K562 (cell line): ENCODE measurements around the gene DGCR8. TPM values are rescaled to one million over a fixed set of nuclear protein-coding genes. Genes with fewer than 3 reads are reported as not detected.

Experiments
- ATAC-seq: fragments of 200-7000 bp; cut with Tn5 transposase; 3 replicates; pipeline ENCODE4 v1.9.1; 2020; ENCODE audit warnings: moderate library complexity
- BruUV-seq: library from RNA; stranded (reverse); fragments of 400-500 nt; replicated peaks from 2 replicates; lab custom pipeline; 2021; lab: Mats Ljungman, UMichigan
- CTCF ChIA-PET: fragments of 300-600 bp; formaldehyde crosslinking; extraction: SDS; loops from one replicate; lab custom pipeline; 2021; ENCODE audit warnings: low intra/inter-chr PET ratio; lab: Yijun Ruan, JAX
- POLR2A ChIA-PET: fragments of 300-600, 350-650 bp; sonication (Branson Sonifier 250); formaldehyde crosslinking; extraction: SDS; loops from one replicate; lab custom pipeline; 2021; ENCODE audit warnings: antibody characterized with exemption, inconsistent platforms; lab: Yijun Ruan, JAX
- DNase-seq, 4 experiments: peaks; one replicate each; pipeline versions ENCODE4 v3.0.0 to v3.0.0-alpha.2; 2011 to 2018; ENCODE audit warnings: low spot score in 3 of 4, mixed read lengths in 3 of 4; ENCODE audit errors: extremely low read depth in 1 of 4
- FAIRE-seq: peaks from 2 replicates; lab custom pipeline; 2011; peaks lifted over from hg19 to GRCh38; lab: Jason Lieb, UNC
- H2AFZ ChIP-seq: 2 replicates; pipeline ENCODE4 v1.6.0; 2011; ENCODE audit warnings: low read depth, low read length, control low read depth, inconsistent platforms
- H3K27ac ChIP-seq: fragments of 200-600 bp; 3 replicates; pipeline ENCODE4 v1.8.0; 2011; ENCODE audit warnings: low read depth, mild to moderate bottlenecking, control low read depth, inconsistent platforms, low read length, moderate library complexity, mixed read lengths; ENCODE audit errors: extremely low read depth
- H3K27me3 ChIP-seq, 2 experiments: fragments of 300-600 bp in 1 of 2; 2 replicates in 1 of 2; 3 replicates in 1 of 2; pipeline versions ENCODE4 v1.6.0 to v1.8.0; 2011; ENCODE audit warnings: inconsistent platforms in 2 of 2, low read length in 2 of 2, mild to moderate bottlenecking in 1 of 2, mixed read lengths in 1 of 2, moderate library complexity in 1 of 2; ENCODE audit not compliant: control insufficient read depth in 2 of 2, insufficient read depth in 2 of 2
- H3K36me3 ChIP-seq: fragments of 300-600 bp; 3 replicates; pipeline ENCODE4 v1.8.0; 2011; ENCODE audit warnings: mild to moderate bottlenecking, low read length, inconsistent platforms; ENCODE audit not compliant: control insufficient read depth, insufficient read depth
- H3K4me1 ChIP-seq, 2 experiments: fragments of 200-600 bp in 1 of 2; replicated peaks in 1 of 2; 2 replicates in 1 of 2; 3 replicates in 1 of 2; pipeline versions ENCODE4 v1.5.1 to v1.8.0; 2011; ENCODE audit warnings: inconsistent platforms in 2 of 2, low read length in 2 of 2, mild to moderate bottlenecking in 1 of 2, mixed read lengths in 1 of 2, moderate library complexity in 1 of 2; ENCODE audit not compliant: control insufficient read depth in 2 of 2, insufficient read depth in 2 of 2
- H3K4me2 ChIP-seq: 2 replicates; pipeline ENCODE4 v1.6.1; 2011; ENCODE audit warnings: low read length, control low read depth, inconsistent platforms, mixed read lengths; ENCODE audit not compliant: insufficient read depth
- H3K4me3 ChIP-seq: fragments of 200-600 bp; sonication (generic), shearing (Covaris generic); 2 replicates; pipeline ENCODE4 v1.5.1; 2016; ENCODE audit warnings: control low read depth, inconsistent platforms
- H3K79me2 ChIP-seq: fragments of 200-600 bp; 3 replicates; pipeline ENCODE4 v1.8.0; 2011; ENCODE audit warnings: low read length, inconsistent platforms; ENCODE audit not compliant: control insufficient read depth, insufficient read depth
- H3K9ac ChIP-seq, 2 experiments: 2 replicates each; pipeline versions ENCODE4 v1.6.0 to v1.6.1; 2011; ENCODE audit warnings: low read depth in 2 of 2, low read length in 2 of 2, control low read depth in 1 of 2, inconsistent platforms in 1 of 2, mild to moderate bottlenecking in 1 of 2, mixed read lengths in 1 of 2; ENCODE audit not compliant: insufficient read depth in 1 of 2
- H3K9me1 ChIP-seq: one replicate; pipeline ENCODE4 v1.6.0; 2011; ENCODE audit warnings: inconsistent platforms, mild to moderate bottlenecking, low read length, moderate library complexity; ENCODE audit not compliant: control insufficient read depth, insufficient read depth
- H3K9me3 ChIP-seq: replicated peaks from 2 replicates; pipeline ENCODE4 v1.5.1; 2011; ENCODE audit warnings: low read depth, low read length, inconsistent platforms; ENCODE audit not compliant: control insufficient read depth, insufficient read depth
- H4K20me1 ChIP-seq: replicated peaks from 2 replicates; pipeline ENCODE4 v1.6.1; 2011; ENCODE audit warnings: low read length, inconsistent platforms, mixed read lengths; ENCODE audit not compliant: control insufficient read depth, insufficient read depth
- CREB3 ChIP-seq: fragments of 450-650 bp; conservative IDR thresholded peaks from 2 replicates; pipeline ENCODE4 v1.6.1; 2016; ENCODE audit warnings: missing genetic modification characterization, low read depth, mild to moderate bottlenecking, missing compliant biosample characterization, moderate library complexity
- E2F4 ChIP-seq: sonication (generic); formaldehyde crosslinking; IDR thresholded peaks from 2 replicates; pipeline ENCODE4 v1.8.0; 2022; ENCODE audit warnings: mild to moderate bottlenecking, low read depth, missing genetic modification reagents
- HDAC1 ChIP-seq, 2 experiments: fragments of 450-650 bp; IDR thresholded peaks; 2 replicates each; pipeline ENCODE4 v1.6.1; 2016 to 2017; ENCODE audit warnings: inconsistent platforms in 1 of 2, mild to moderate bottlenecking in 1 of 2, moderate library complexity in 1 of 2
- IRF2 ChIP-seq: sonication (generic); formaldehyde crosslinking; IDR thresholded peaks from 2 replicates; pipeline ENCODE4 v1.8.1; 2022; ENCODE audit warnings: mild to moderate bottlenecking, missing genetic modification reagents
- MAX ChIP-seq: sonication (generic); formaldehyde crosslinking; IDR thresholded peaks from 2 replicates; pipeline ENCODE4 v1.9.0; 2022; ENCODE audit warnings: mild to moderate bottlenecking, missing genetic modification reagents
- RBFOX2 ChIP-seq: fragments of 200-400 bp; formaldehyde crosslinking; IDR thresholded peaks from 2 replicates; pipeline ENCODE4 v1.6.1; 2017; ENCODE audit warnings: low read depth, mild to moderate bottlenecking, low read length, moderate library complexity
- SUPT5H ChIP-seq: fragments of 450-650 bp; IDR thresholded peaks from 2 replicates; pipeline ENCODE4 v1.6.1; 2016
- USF1 ChIP-seq: sonication (generic); formaldehyde crosslinking; IDR thresholded peaks from 2 replicates; pipeline ENCODE4 v1.9.0; 2022; ENCODE audit warnings: mild to moderate bottlenecking, missing genetic modification reagents
- WGBS: fragments of 100-300 bp; shearing (Covaris generic); methylation state at CpG from one replicate; pipeline ENCODE4 v1.1.6; 2016; ENCODE audit warnings: low coverage, mixed read lengths; ENCODE audit not compliant: insufficient coverage; ENCODE audit errors: missing lambda C conversion rate; 5-methylcytosine and 5-hydroxymethylcytosine counted together
- in situ Hi-C: fragments of 300-500 bp; cut with MboI; formaldehyde crosslinking; loops from 4 replicates; pipeline ENCODE4 v1.15.0; 2018; ENCODE audit warnings: inconsistent platforms, mixed read lengths
- intact Hi-C: fragments of 100-400 bp; cut with micrococcal nuclease; formaldehyde crosslinking; loops from 2 replicates; pipeline ENCODE4 v1.14.2; 2022
- polyA plus RNA-seq, 8 experiments: library from polyadenylated mRNA; depleted of rRNA in 4 of 8; stranded (reverse) in 5 of 8; unstranded in 3 of 8; fragments of >200 nt; fragmentation: Nextera tagmentation in 2 of 8; fragmentation: Illumina TruSeq in 1 of 8; extraction: Ambion mirVana in 2 of 8; extraction: Trizol in 1 of 8; gene quantifications; 2 replicates each; pipeline versions ENCODE4 v1.2.1 to v1.2.3, GENCODE V29; 2011 to 2014; ENCODE audit warnings: inconsistent platforms in 1 of 8, missing spikeins in 1 of 8
- total RNA-seq, 7 experiments: library from RNA; depleted of rRNA in 6 of 7; stranded (reverse); fragments of >200 nt in 6 of 7; fragmentation: Illumina TruSeq in 2 of 7; extraction: Trizol in 2 of 7; gene quantifications; 2 replicates each; pipeline versions ENCODE4 v1.2.1 to v1.2.3, GENCODE V29; 2011 to 2021; ENCODE audit warnings: low replicate concordance in 1 of 7

DGCR8 gene
- total and polyA plus RNA-seq, 9 of the 15 experiments (the other 6 are each of a cell fraction or from before 2014, with no cell fraction given) = 5.9 to 144 (median 80.1) TPM

- TF ChIP-seq MAX (CRISPR knock-in tag) (peak; percentile 55; the same call in 1 of the 2 replicates), E2F4 (CRISPR knock-in tag) (0 out of 2 replicates have a peak, but pooled peaks have one; percentile 71), IRF2 (peak; percentile 93)
These were observed 72.4 kb downstream of the DGCR8 start (continued) for GRCh38 chr22:20152464-20152890.

- ATAC-seq (peak; percentile 48), FAIRE-seq (peak; percentile 57), DNase-seq (peak in 3 of 4 experiments; percentile 61 to 68 (median 61))
- POLR2A ChIA-PET = interaction anchor here (0.7 to 1.6 kb wide), 10 partner anchors 10 to 250 kb away, joined by 3 to 7 read pairs (median 3); no protein-coding TSS in a partner anchor
- no peaks in the 10 kb centered on the region for H3K9me1 ChIP-seq
- peaks cover 0 to 78% of the 10 kb centered on the region in 2 experiments; a peak in 2 of 5 replicates for H3K4me1 ChIP-seq
- no peak overlapping the region for H3K4me2 ChIP-seq
- BruUV-seq = no TSS peak
- CTCF ChIA-PET = interaction anchor here (0.6 to 1.0 kb wide), 4 partner anchors 115 to 303 kb away, joined by 3 to 4 read pairs (median 3); no protein-coding TSS in a partner anchor
- H3K4me3 ChIP-seq = no peak overlapping the region
- no peaks in the 10 kb centered on the region for H3K36me3 ChIP-seq
- no peaks in the 10 kb centered on the region for H3K79me2 ChIP-seq
- in situ Hi-C loops = loop anchor here (25.0 kb wide), 1 partner anchor 533 kb away; no protein-coding TSS in a partner anchor
- H3K9me3 ChIP-seq = no peaks in the 10 kb centered on the region
- H3K9ac ChIP-seq = peak overlapping the region in 1 of 2 experiments; percentile 73; a peak in 2 of 4 replicates
- intact Hi-C loops = loop anchor here (10.0 kb wide), 1 partner anchor 261 kb away; no protein-coding TSS in a partner anchor
- H3K27ac ChIP-seq = no peak overlapping the region
- H4K20me1 ChIP-seq = peaks cover 45% of the 10 kb centered on the region
- 28% methylated on average over 16 of the region's 16 CpGs for WGBS
- H2AFZ ChIP-seq = no peak overlapping the region
- peaks cover 23 to 62% of the 10 kb centered on the region in 2 experiments; a peak in 4 of 5 replicates for H3K27me3 ChIP-seq
- TF ChIP-seq SUPT5H (no peak), HDAC1 (IDR thresholded peaks at IDR 0.05) (peak in 1 of 2 experiments; percentile 21; a peak in 1 of 4 replicates), CREB3 (tag) (no peak), RBFOX2 (0 out of 2 replicates have a peak, but pooled peaks have one; percentile 33), USF1 (CRISPR knock-in tag) (peak; percentile 87)
These were observed 73.9 kb downstream of the DGCR8 start for GRCh38 chr22:20153945-20154344.
